Activated CD4-positive, alpha-beta T cell treated with anti-CD3 and anti-CD28 coated beads for 24 hours (primary cell): ENCODE data around the gene EVC.
"Not testable (repeated sequence)": the region's sequence is repeated elsewhere in the genome, so short reads cannot be mapped to it uniquely, and the experiment has no call there.

Source experiments
- DNase-seq, 2 donors: peaks; one replicate each; pipeline ENCODE4 v3.0.0-alpha.2; 2020; ENCODE audit warnings: low read depth in 2 of 2

Gene EVC

DNA sequence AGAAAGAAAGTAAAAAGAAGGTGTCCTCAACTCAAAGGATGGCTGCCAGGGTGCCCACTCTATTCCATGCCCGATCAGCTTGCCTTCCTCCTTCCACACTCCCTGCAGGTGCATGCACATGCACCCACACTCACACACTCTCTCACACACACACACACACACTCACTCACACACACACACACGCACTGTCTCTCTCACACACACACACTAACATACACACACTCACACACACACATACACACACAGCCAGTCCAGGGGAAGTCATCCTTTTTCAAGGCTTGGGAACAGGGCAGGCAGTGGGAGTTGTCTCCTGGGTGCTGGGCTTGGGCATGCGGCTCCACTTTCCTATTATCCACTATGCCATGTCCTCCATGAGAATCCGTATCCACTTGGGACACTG is 131.5 kb downstream of the EVC start:
- DNase-seq = no peak

DNA sequence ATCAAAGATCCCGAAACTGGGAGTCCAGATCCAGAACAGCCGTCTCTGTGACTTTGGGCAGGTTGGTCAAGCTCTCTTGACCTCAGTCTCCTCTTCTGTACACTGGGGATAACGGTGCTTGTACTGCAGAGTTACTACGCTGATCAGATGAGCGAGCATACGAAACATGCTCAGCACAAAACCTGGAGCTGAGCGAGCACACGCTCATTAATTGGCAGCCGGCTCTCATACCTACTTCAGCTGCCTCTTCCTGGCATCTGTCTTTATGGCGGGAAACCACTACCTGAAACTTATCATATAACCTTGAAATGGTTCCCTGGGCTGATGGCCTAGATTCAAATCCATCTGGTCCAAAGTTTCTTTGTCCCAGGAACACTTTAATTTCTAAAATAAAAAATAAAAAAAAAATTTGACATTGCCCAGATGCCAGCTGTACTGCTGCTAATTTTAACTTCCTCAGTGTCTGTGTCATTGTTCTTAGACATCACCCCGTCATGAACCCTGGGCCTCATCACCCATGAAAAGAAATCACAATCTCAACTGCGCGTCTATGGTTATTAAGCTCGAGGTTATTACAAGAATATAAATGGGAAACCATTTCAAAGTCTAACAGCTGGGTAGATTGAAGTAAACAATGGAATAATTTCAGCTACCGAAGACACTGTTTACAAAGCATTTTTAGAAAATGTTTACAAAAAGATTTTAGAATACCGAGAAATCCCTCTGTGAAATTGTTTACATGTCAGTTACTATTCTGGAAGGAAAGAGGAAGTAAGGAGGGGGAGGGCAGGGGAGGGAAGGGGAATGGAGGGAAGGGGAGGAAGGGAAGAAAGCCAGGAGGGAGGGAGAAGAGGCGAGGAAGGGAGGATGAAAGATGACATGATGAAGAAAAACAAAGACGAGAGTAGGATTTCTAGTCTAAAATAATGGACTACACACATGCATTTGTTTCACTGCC is 132.9 kb downstream of the EVC start:
- no peak for DNase-seq

DNA sequence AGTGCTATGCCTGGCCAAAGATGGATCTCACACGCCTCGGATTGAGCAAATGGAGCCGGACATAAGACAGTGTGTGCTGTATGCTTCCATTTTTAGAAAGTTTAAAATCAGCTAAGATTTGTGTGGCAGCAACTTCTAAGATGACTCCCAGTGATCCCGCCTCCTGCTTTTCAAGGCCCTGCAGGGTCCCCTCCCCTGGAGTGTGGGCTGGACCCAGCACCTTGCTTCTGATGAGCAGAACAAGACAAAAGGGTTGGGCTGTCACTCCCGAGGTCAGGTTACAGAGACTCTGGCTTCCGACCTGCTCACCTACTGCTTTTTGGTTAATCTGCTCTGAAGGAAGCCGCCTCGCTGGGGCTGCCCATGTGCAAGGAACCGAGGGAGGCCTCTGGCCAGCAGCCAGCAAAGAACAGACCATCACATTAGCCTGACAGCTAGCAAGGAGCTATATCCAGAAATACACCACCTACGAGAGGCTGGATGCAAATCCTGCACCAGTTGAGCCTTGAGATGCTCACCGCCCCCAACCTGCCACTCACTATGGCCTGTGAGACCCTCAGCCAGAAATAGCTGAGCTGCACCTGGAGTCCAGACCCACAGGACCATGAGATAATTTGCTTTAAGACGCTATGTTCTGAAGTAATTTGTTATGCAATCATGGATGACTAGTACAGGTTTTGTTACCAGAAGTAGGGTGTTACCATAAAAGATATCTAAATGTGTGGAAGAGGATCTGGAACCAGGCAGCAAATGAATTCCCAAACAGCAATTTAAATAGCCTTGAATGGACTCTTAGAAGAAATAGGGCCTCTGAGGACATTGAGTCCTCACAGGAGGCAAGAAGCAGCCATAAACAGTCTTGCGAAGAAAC is 134.3 kb downstream of the EVC start:
- DNase-seq = no peak

DNA sequence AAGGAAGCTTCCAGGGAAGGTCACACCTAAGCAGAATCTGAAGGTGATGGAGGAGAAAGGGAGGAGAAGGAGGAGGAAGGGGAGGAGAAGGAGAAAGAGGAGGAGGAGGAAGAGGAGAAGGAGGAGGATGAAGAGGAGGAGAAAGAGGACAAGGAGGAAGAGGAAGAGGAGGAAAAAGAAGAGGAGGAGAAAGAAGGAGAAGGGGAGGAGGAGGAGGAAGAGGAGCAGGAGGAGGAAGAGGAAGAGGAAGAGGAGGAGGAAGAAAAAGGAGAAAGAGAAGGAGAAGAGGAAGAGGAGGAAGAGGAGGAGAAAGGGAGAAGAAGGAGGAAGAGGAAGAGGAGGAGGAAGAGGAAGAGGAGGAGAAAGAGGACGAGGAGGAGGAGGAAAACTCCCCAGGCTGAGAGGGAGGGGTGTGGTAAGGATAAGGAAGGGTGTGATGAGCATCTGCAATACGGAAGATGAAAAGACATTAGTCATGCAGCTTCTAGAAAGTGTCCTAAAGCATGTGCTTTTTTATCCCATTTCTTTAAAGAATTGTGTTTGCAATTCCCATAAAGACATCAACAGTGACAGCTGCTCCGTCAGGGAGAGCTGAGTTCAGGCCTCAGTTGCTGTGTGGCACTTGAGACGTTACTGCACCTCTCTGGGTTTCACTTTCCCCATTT is 140.8 kb downstream of the EVC start:
- DNase-seq = no peak

DNA sequence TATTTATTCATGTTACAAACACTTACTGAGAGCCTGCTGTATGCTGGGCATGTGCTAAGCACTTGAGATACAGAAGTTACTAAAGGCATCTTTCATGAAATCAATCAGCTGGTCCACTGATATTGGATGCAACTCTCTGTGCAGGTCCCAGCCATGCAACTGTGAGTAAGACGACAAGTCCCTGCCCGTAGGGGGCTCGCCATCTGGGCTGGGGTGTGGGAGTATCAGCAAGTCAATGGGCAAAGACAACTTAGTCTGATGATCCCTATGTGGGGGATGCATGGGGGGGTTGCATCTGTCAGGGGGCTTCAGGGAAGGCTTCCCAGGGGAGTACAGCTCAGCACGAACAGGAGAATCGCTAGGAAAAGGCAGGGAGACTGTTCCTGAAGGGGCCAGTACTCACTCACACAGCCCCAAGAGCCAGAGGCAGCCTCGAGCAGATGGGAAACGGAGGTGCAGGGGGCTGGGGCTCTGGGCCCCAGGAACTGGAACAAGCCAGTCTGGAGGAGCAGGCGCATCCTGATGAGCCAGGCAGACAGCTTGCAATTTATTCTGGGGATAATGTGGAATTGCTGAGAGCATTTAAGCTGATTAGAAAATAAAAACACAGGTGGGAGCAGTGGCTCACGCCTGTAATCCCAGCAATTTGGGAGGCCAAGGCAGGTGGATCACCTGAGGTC is 141.7 kb downstream of the EVC start:
- no peak for DNase-seq

DNA sequence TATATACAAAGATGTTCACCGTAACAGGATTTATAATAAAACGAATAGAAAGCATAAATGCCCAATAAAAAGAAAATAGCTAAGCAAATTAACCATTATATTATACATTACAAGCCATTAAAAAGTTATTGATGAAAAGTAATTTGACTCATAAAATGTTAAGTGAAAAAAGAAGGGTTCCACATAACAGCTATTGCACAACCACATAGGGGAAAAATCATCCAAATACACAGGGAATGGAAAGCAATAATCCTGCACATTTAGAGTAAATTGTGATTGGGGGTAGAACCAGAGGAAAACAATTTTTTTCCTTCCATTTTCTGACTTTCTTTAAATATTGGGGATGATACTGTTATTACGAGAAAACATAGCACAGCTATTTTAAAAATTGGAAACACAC is 143.9 kb downstream of the EVC start:
- DNase-seq = no peak

DNA sequence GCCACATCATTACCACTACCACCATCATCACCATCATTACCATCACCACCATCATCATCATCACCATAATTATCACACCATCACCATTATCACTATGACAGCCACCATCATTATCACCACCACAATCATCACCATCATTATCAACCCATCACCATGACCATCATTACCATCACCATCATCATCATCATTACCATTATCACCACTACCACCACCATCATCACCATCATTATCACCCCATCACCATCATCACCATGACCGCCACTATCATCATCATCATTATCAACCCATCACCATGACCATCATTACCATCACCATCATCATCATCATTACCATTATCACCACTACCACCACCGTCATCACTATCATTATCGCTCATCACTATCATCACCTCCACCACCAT is 145.4 kb downstream of the EVC start:
- DNase-seq = not testable (repeated sequence)

DNA sequence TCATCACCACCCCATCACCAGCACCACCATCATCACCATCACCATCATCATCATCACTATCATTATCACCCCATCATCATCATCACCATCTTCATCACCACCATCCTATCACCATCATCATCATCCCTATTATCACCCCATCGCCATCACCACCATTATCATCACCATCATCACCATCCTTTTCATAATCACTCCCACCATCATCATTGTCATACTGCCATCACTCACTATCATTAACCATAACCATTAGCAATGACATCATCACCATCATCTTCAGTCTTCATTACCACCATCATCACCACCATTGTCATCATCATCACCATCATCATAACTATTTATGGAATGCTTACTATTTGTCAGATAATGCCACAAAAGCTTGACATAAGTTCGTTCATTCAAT is 146.2 kb downstream of the EVC start:
- DNase-seq = no peak

DNA sequence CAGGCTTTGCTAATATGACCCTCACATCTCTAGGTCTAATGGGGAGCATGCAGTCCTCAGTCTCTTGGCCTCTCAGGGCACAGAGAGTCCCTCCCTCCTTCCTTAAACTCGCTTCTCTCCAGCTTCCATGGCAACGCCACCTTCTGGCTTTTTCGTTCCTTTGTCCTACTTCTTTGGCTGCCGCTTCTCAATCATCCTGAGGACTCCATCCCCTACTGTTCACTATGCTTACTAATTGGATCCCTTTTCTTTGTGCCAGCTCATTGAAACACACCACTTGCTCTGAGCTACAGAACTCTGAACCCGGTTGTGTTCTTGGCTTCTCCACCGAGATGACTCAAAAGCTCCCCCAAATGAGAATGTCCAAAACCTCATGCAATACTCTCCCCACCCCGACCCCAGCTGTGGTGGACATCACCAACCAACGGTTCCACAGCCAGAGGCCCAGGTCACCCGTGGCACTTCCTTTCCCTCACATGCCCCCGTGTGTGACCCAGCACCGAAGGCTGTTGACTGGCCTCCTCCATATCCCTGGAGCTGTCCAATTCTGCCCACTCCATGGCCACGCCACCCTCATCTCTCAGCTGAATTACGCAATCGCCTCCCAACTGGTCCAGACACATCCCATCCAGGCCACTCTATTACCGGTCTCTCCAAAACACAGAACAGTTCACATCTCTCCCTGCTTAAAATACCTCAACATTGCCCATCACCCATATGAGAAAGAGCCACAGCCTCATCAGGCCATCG is 147.2 kb downstream of the EVC start:
- no peak for DNase-seq

DNA sequence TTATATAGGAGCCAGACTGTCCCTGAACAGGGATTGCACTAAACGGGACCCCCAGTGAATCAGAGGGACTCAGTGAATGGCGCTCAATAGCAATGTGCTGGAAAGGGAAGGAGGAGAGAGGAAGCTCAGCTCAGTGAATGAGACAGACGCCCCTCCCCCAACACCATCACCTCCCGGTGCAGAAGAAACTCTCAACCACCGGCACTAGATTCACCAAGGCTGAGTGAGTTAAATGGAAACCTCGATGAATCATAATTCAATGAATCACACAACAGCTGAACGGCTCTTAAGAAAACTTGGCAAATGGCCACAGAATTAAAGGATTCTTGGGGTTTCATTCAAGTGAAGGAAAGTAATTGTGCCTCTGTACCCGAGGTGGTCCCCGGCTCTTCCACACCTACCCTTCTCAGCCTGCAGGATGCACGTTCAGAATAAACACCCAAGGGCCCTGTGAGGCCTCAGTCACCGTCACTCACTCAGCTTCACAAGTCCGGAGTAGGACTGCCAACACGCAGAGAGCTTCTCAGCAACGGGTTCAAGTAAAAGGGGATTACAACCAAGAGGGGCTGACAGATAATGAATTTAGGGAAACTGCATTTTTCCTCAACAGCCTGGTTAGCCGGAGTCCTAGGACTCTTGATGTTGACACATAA is 152.6 kb downstream of the EVC start:
- DNase-seq = peak; percentile 39 to 53
